Stomach (tissue), 4 donors: ENCODE data around the gene ZNF165.

Source experiments
- CTCF ChIP-seq, 7 experiments: fragments of 450-650 bp in 4 of 7; fragments of 200-600 bp in 3 of 7; sonication (generic) in 3 of 7; IDR thresholded peaks; one replicate each; pipeline ENCODE4 v1.5.1; 2016 to 2019; ENCODE audit warnings: antibody characterized with exemption in 7 of 7, control low read depth in 2 of 7, mild to moderate bottlenecking in 1 of 7
- EP300 ChIP-seq: sonication (generic); formaldehyde crosslinking; IDR thresholded peaks from one replicate; pipeline ENCODE4 v1.6.1; 2017; ENCODE audit warnings: antibody characterized with exemption
- POLR2A ChIP-seq, 4 donors: fragments of 450-650 bp; IDR thresholded peaks; one replicate each; pipeline ENCODE4 v1.6.1; 2016; ENCODE audit warnings: antibody characterized with exemption in 4 of 4, control low read depth in 2 of 4, mild to moderate bottlenecking in 1 of 4, moderate library complexity in 1 of 4
- POLR2AphosphoS5 ChIP-seq, 3 donors: sonication (generic); formaldehyde crosslinking; IDR thresholded peaks; one replicate each; pipeline ENCODE4 v1.6.1; 2016; ENCODE audit warnings: antibody characterized with exemption in 3 of 3

- TF ChIP-seq CTCF (IDR thresholded peaks at IDR 0.05), result no peak
- no peak for TF ChIP-seq POLR2A (IDR thresholded peaks at IDR 0.05)
- no peak for TF ChIP-seq EP300
- peak in 2 of 3 donors; percentile 54 to 63 for TF ChIP-seq POLR2AphosphoS5 (IDR thresholded peaks at IDR 0.05)
Measured at GRCh38 chr6:28124350-28124970, 44.1 kb downstream of the ZNF165 start, which contains the start of gene ZSCAN16.
